Endodermal cell (in vitro differentiated cells): ENCODE data around the gene SCIN. TPM values are rescaled to one million over a fixed set of nuclear protein-coding genes. Genes with fewer than 3 reads are reported as not detected.
A peak's percentile ranks its signal among the peaks of the same experiment; 100 is the strongest.
"Not testable (repeated sequence)": the region's sequence is repeated elsewhere in the genome, so short reads cannot be mapped to it uniquely, and the experiment has no call there.

Experiments
- DNase-seq: peaks from one replicate; pipeline ENCODE4 v3.0.0-alpha.2; 2017
- H3K27ac ChIP-seq: 2 replicates; pipeline ENCODE4 v1.5.1; 2013; ENCODE audit warnings: mild to moderate bottlenecking, low read depth, low read length, moderate library complexity
- H3K27me3 ChIP-seq: 2 replicates; pipeline ENCODE4 v1.6.1; 2013; ENCODE audit warnings: mild to moderate bottlenecking, low read length, moderate library complexity; ENCODE audit not compliant: insufficient read depth, control insufficient read depth, poor library complexity, severe bottlenecking
- H3K36me3 ChIP-seq: 2 replicates; pipeline ENCODE4 v1.7.0; 2013; ENCODE audit warnings: mild to moderate bottlenecking, low read length, moderate library complexity; ENCODE audit not compliant: control insufficient read depth, insufficient read depth
- H3K4me1 ChIP-seq: one replicate; pipeline ENCODE4 v1.7.0; 2013; ENCODE audit warnings: low read length; ENCODE audit not compliant: control insufficient read depth, insufficient read depth
- H3K4me3 ChIP-seq: 2 replicates; pipeline ENCODE4 v1.5.1; 2013; ENCODE audit warnings: mild to moderate bottlenecking, low read length, moderate library complexity
- H3K9ac ChIP-seq: 2 replicates; pipeline ENCODE4 v1.6.1; 2013; ENCODE audit warnings: mild to moderate bottlenecking, low read length, moderate library complexity; ENCODE audit not compliant: poor library complexity, severe bottlenecking; ENCODE audit errors: extremely low read depth
- H3K9me3 ChIP-seq: 2 replicates; pipeline ENCODE4 v1.6.1; 2013; ENCODE audit warnings: mild to moderate bottlenecking, low read length, moderate library complexity; ENCODE audit not compliant: control insufficient read depth
- H3K27ac Mint-ChIP-seq: 2 replicates; pipeline ENCODE4 v1.8.0; 2020; ENCODE audit warnings: mixed read lengths
- H3K27me3 Mint-ChIP-seq: 2 replicates; pipeline ENCODE4 v1.8.0; 2021; ENCODE audit warnings: mild to moderate bottlenecking, mixed read lengths; ENCODE audit not compliant: insufficient read depth
- H3K36me3 Mint-ChIP-seq: 2 replicates; pipeline ENCODE4 v1.8.0; 2020; ENCODE audit warnings: low read depth, mixed read lengths
- H3K4me1 Mint-ChIP-seq: 2 replicates; pipeline ENCODE4 v1.8.0; 2020; ENCODE audit warnings: mixed read lengths
- H3K4me3 Mint-ChIP-seq: 2 replicates; pipeline ENCODE4 v1.8.0; 2020; ENCODE audit warnings: mild to moderate bottlenecking, moderate library complexity, mixed read lengths
- H3K9me3 Mint-ChIP-seq: 2 replicates; pipeline ENCODE4 v1.8.0; 2020; ENCODE audit warnings: mild to moderate bottlenecking, mixed read lengths
- WGBS, 2 experiments: methylation state at CpG; one replicate each; pipeline versions ENCODE4 v1.1.5 to v1.1.7; 2013; ENCODE audit warnings: missing lambda C conversion rate in 2 of 2, mixed read lengths in 1 of 2; ENCODE audit not compliant: insufficient coverage in 1 of 2, insufficient read length in 1 of 2; 5-methylcytosine and 5-hydroxymethylcytosine counted together
- long read RNA-seq, 4 experiments: library from polyadenylated mRNA in 2 of 4; library from RNA in 1 of 4; library from capped mRNA in 1 of 4; stranded (forward) in 3 of 4; unstranded in 1 of 4; transcript quantifications; one replicate each; pipeline ENCODE4 v2.0.0, GENCODE V29; 2020 to 2021; ENCODE audit warnings: inconsistent platforms in 1 of 4
- polyA plus RNA-seq, 2 experiments: library from polyadenylated mRNA; stranded (reverse); fragments of 50-300 nt; gene quantifications; one replicate each; pipeline ENCODE4 v1.2.3, GENCODE V29; 2013
- total RNA-seq, 2 donors: library from RNA; stranded (reverse); fragmentation: NEBNext Ultra II Directional in 1 of 2; extraction: Animal tissue kit (Norgen Biotek cat#: 25700) in 1 of 2; gene quantifications; 2 replicates in 1 of 2; 3 replicates in 1 of 2; pipeline ENCODE4 v1.2.1, GENCODE V29; 2021
- TF ChIP-seq, protein P1 (sequence below): fragments of 200-600 bp; sonication (generic); conservative IDR thresholded peaks from 2 replicates; pipeline ENCODE4 v1.5.0; 2021; ENCODE audit warnings: antibody characterized with exemption, mild to moderate bottlenecking

Gene SCIN
- under 1 TPM in 1 of 2 donors, not detected in 1; 0.15 TPM for total RNA-seq
- not detected for polyA plus RNA-seq (2013, experiment 1 of 2)
- not detected for polyA plus RNA-seq (2013, experiment 2 of 2)
- long read RNA-seq, experiment 1 = 0 reads
- long read RNA-seq, experiment 2 = 0 reads
- long read RNA-seq, experiment 3 = 0 reads
- long read RNA-seq, experiment 4 = 0 reads

DNA sequence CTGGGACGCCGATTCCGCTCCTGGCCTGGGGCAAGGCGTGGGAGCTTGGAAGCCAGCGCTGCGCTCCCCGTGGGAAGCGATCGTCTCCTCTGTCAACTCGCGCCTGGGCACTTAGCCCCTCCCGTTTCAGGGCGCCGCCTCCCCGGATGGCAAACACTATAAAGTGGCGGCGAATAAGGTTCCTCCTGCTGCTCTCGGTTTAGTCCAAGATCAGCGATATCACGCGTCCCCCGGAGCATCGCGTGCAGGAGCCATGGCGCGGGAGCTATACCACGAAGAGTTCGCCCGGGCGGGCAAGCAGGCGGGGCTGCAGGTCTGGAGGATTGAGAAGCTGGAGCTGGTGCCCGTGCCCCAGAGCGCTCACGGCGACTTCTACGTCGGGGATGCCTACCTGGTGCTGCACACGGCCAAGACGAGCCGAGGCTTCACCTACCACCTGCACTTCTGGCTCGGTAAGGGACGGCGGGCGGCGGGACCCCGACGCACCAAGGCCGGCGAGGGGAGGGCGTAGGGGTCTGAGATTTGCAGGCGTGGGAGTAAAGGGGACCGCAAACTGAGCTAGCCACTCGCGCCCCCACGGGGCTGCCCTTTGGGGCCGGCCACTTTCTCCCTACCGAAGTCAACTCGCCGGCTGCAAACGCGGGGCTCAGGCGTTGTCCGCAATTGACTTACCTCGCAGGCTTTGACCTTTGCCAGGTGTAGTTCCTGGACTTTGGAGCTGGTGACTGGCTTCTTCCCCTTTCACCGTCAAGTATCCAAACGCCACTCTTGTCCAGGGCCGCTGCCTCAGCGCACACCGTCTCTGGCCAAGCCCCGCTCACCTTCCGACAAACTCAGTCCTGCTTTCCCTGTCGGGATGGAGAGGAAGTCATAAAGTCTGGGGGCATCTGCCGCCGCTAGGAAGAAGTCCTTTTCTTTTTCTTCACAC is at the start of gene SCIN:
Gene SCIN, plus strand, starts transcription at position 187 of the 928 bp plus-strand sequence. Its CDS starts 67 bp downstream, at position 254.
- peak; percentile 83 for DNase-seq
- Mint-ChIP-seq H3K4me1 (peaks cover 10% of the 10 kb centered on the region), H3K4me3 (peak within 1 kb of the TSS; percentile 62), H3K27me3 (peaks cover 69% of the 10 kb centered on the region), H3K36me3 (no peaks in the 10 kb centered on the region), H3K9me3 (no peaks in the 10 kb centered on the region), H3K27ac (no peak within 1 kb of the TSS)
- H3K27ac ChIP-seq = no peak within 1 kb of the TSS
- TF ChIP-seq, protein P1, sequence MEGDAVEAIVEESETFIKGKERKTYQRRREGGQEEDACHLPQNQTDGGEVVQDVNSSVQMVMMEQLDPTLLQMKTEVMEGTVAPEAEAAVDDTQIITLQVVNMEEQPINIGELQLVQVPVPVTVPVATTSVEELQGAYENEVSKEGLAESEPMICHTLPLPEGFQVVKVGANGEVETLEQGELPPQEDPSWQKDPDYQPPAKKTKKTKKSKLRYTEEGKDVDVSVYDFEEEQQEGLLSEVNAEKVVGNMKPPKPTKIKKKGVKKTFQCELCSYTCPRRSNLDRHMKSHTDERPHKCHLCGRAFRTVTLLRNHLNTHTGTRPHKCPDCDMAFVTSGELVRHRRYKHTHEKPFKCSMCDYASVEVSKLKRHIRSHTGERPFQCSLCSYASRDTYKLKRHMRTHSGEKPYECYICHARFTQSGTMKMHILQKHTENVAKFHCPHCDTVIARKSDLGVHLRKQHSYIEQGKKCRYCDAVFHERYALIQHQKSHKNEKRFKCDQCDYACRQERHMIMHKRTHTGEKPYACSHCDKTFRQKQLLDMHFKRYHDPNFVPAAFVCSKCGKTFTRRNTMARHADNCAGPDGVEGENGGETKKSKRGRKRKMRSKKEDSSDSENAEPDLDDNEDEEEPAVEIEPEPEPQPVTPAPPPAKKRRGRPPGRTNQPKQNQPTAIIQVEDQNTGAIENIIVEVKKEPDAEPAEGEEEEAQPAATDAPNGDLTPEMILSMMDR = no peak
- peaks cover 81% of the 10 kb centered on the region for H3K27me3 ChIP-seq
- 4% methylated on average over 29 to 74 of the region's 74 CpGs for WGBS, 2 experiments
- no peaks in the 10 kb centered on the region for H3K9me3 ChIP-seq
- no peak within 1 kb of the TSS for H3K9ac ChIP-seq
- peak within 1 kb of the TSS; percentile 80 for H3K4me3 ChIP-seq
- H3K4me1 ChIP-seq = peaks cover 4% of the 10 kb centered on the region
- no peaks in the 10 kb centered on the region for H3K36me3 ChIP-seq

DNA sequence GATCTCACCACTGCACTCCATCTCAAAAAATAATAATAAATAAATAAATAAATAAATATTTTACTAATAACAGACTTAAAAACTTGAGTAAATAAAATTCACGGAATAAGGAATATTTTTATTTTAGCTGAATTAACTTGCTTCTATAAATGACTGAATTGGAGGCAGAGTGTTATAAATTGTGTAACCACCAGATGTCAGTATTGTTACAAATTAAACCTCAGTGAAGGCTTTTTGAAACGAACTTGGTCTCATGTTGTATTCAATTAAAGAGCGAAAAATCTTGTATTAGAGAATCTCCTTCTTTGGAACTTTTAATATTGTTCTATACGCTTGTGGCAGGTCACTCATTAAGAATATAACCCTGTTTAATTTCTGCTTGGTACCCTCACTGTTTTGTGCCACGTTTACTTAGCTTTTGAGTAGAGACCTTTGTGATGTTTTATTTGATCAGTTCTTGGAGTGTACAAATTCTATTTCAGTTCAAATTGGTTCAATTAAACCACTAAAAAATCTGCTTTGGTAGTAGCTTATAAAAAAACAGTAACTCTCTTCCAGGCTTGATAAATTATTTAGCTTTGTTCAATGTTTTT is 45.6 kb upstream of the SCIN start:
- no peaks in the 10 kb centered on the region for H3K9me3 Mint-ChIP-seq
- H3K27me3 Mint-ChIP-seq = no peaks in the 10 kb centered on the region
- peaks cover under 1% of the 10 kb centered on the region for H3K4me1 Mint-ChIP-seq
- Histone ChIP-seq H3K27ac (no peak overlapping the region), H3K9ac (no peak overlapping the region), H3K4me1 (no peaks in the 10 kb centered on the region), H3K27me3 (no peaks in the 10 kb centered on the region), H3K36me3 (no peaks in the 10 kb centered on the region), H3K9me3 (no peaks in the 10 kb centered on the region), H3K4me3 (no peak overlapping the region)
- DNase-seq = no peak
- 36 to 43% methylated on average over 2 to 5 of the region's 5 CpGs for WGBS, 2 experiments
- H3K4me3 Mint-ChIP-seq = no peak overlapping the region
- H3K27ac Mint-ChIP-seq = no peak overlapping the region
- TF ChIP-seq, protein P1 = peak; percentile 87
- no peaks in the 10 kb centered on the region for H3K36me3 Mint-ChIP-seq

DNA sequence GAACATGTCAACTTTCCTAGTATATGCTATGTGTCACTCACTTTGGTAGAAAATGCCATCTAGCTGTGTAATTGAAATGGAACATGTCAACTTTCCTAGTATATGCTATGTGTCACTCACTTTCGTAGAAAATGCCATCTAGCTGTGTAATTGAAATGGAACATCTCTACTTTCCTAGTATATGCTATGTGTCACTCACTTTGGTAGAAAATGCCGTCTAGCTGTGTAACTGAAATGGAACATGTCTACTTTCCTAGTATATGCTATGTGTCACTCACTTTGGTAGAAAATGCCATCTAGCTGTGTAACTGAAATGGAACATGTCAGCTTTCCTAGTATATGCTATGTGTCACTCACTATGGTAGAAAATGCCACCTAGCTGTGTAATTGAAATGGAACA is 43.8 kb upstream of the SCIN start:
- H3K4me1 Mint-ChIP-seq, H3K9me3 Mint-ChIP-seq, H3K4me1 ChIP-seq, H3K36me3 ChIP-seq, H3K4me3 Mint-ChIP-seq, H3K27ac Mint-ChIP-seq, H3K9ac ChIP-seq, H3K9me3 ChIP-seq, H3K27me3 ChIP-seq, H3K36me3 Mint-ChIP-seq, H3K27ac ChIP-seq, DNase-seq, H3K4me3 ChIP-seq, H3K27me3 Mint-ChIP-seq: not testable (repeated sequence)
- WGBS, 2 experiments = 87 to 100% methylated on average over 1 to 2 of the region's 2 CpGs

DNA sequence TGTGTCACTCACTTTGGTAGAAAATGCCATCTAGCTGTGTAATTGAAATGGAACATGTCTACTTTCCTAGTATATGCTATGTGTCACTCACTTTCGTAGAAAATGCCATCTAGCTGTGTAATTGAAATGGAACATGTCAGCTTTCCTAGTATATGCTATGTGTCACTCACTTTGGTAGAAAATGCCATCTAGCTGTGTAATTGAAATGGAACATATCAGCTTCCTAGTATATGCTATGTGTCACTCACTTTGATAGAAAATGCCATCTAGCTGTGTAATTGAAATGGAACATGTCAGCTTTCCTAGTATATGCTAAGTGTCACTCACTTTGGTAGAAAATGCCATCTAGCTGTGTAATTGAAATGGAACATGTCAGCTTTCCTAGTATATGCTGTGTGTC is 42.9 kb upstream of the SCIN start:
- not testable (repeated sequence) for H3K36me3 ChIP-seq, H3K4me3 Mint-ChIP-seq, H3K27me3 ChIP-seq, H3K27ac ChIP-seq, H3K4me1 ChIP-seq, H3K9me3 Mint-ChIP-seq, H3K9ac ChIP-seq, H3K4me3 ChIP-seq, H3K9me3 ChIP-seq, H3K27ac Mint-ChIP-seq, H3K4me1 Mint-ChIP-seq, DNase-seq, H3K27me3 Mint-ChIP-seq, H3K36me3 Mint-ChIP-seq
- WGBS, 2 experiments = 92 to 100% methylated on average over 1 of the region's 1 CpG
